Muscle of leg (tissue), 11 donors: Measurements from ENCODE around the gene MCF2L. TPM values are rescaled to one million over a fixed set of nuclear protein-coding genes. Genes with fewer than 3 reads are reported as not detected.
A peak's percentile ranks its signal among the peaks of the same experiment; 100 is the strongest.
"Not testable (repeated sequence)": the region's sequence is repeated elsewhere in the genome, so short reads cannot be mapped to it uniquely, and the experiment has no call there.

Experiments
- DNase-seq: peaks from one replicate; pipeline ENCODE4 v3.0.0; 2013
- H3K27ac ChIP-seq: one replicate; pipeline ENCODE4 v1.5.1; 2013; ENCODE audit warnings: mild to moderate bottlenecking, low read length, control low read depth
- H3K27me3 ChIP-seq: one replicate; pipeline ENCODE4 v1.6.1; 2013; ENCODE audit warnings: low read length; ENCODE audit not compliant: control insufficient read depth, insufficient read depth
- H3K36me3 ChIP-seq: one replicate; pipeline ENCODE4 v1.6.1; 2013; ENCODE audit warnings: low read length; ENCODE audit not compliant: control insufficient read depth, insufficient read depth
- H3K4me1 ChIP-seq: one replicate; pipeline ENCODE4 v1.6.1; 2013; ENCODE audit warnings: low read length; ENCODE audit not compliant: control insufficient read depth, insufficient read depth
- H3K4me3 ChIP-seq: one replicate; pipeline ENCODE4 v1.5.1; 2013; ENCODE audit warnings: low read length, control low read depth
- H3K9me3 ChIP-seq: replicated peaks from 2 replicates; pipeline ENCODE4 v1.6.1; 2013; ENCODE audit warnings: low read depth, low read length; ENCODE audit not compliant: control insufficient read depth
- WGBS: methylation state at CpG from one replicate; pipeline ENCODE4 v1.1.5; 2013; ENCODE audit warnings: missing lambda C conversion rate; ENCODE audit not compliant: insufficient coverage; 5-methylcytosine and 5-hydroxymethylcytosine counted together
- polyA plus RNA-seq, 8 donors: library from polyadenylated mRNA; unstranded; fragments of 120-200 nt; gene quantifications; one replicate each; pipeline versions ENCODE4 v1.2.1 to v1.2.3, GENCODE V29; 2013; ENCODE audit warnings: inconsistent platforms in 1 of 8, low replicate concordance in 1 of 8; ENCODE audit not compliant: insufficient read length in 8 of 8, insufficient read depth in 1 of 8
- total RNA-seq: library from RNA; stranded (reverse); fragments of 120-200 nt; gene quantifications from one replicate; pipeline ENCODE4 v1.2.4, GENCODE V29; 2013

The MCF2L gene
- total and polyA plus RNA-seq, 9 donors, result 15.9 to 27.6 (median 20.1) TPM

DNA sequence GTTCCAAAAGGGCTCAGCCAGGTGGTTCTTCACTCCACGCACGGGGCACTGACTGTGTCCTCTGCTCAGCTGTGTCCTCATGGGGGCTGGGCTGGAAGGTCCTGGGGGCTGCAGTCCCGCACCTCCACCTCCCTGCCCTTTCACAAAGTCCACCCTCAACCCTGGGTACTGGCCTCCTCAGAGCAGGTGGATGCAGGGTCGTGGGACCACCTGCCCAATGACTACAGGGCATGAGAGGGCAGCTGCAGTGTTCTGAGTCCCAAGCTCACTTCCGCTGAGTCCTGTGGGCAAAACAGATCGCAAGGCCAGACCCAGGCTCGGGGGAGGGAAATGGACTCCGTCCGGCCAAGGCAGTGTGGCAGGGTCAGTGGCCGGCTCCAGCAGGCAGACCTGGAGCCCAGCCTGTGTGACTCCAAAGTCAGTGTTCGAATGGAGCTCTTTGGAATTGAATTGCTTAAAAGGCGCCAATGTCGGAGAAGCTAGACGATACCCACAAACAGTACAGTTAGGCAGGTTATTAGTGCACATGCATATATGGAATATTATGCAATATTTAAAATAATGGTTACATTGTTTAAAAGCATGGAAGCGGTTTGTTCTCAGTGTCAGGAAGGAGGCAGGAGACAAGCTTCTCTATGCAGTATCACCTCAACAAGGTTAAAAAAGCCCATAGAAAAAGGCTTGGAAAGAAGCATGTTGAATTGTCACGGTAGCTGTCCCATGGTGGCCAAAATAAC lies 54.8 kb downstream of the MCF2L start:
- peaks cover 4% of the 10 kb centered on the region for H3K27me3 ChIP-seq
- peaks cover 4% of the 10 kb centered on the region for H3K4me1 ChIP-seq
- H3K9me3 ChIP-seq, result no peaks in the 10 kb centered on the region
- 86% methylated on average over 6 of the region's 16 CpGs for WGBS
- H3K36me3 ChIP-seq, result peaks cover 8% of the 10 kb centered on the region
- H3K27ac ChIP-seq, result no peak overlapping the region
- no peak for DNase-seq
- H3K4me3 ChIP-seq, result no peak overlapping the region

DNA sequence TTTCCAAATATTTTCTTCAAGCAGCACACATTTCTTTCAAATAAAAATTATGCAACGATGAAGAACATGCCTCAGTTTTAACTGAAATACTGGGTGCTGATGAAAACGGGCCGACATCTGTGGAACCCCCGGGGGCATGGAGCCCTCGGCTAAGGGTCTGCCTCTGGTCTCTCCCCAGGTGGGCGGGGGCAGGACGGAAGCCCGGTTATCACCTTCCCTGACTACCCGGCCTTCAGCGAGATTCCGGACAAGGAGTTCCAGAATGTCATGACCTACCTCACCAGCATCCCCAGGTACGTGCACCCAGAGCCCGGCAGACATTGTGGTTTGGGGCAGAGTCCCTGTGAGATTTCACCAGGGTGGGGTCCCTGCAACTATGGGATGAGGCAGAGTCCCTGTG lies 55.5 kb downstream of the MCF2L start:
- no peak for DNase-seq
- peaks cover 6% of the 10 kb centered on the region for H3K4me1 ChIP-seq
- H3K9me3 ChIP-seq, result no peaks in the 10 kb centered on the region
- no peak overlapping the region for H3K27ac ChIP-seq
- H3K27me3 ChIP-seq, result peaks cover 4% of the 10 kb centered on the region
- no peak overlapping the region for H3K4me3 ChIP-seq
- 85% methylated on average over 7 of the region's 13 CpGs for WGBS
- peaks cover 3% of the 10 kb centered on the region for H3K36me3 ChIP-seq

GRCh38 chr13:113026391-113026910 lies 57.4 kb downstream of the MCF2L start:
- Histone ChIP-seq H3K9me3 (no peaks in the 10 kb centered on the region), H3K4me3 (no peak overlapping the region), H3K27me3 (peaks cover 4% of the 10 kb centered on the region), H3K4me1 (peaks cover 9% of the 10 kb centered on the region), H3K27ac (no peak overlapping the region), H3K36me3 (no peaks in the 10 kb centered on the region)
- no peak for DNase-seq
- 78% methylated on average over 18 of the region's 21 CpGs for WGBS

- no peak overlapping the region for H3K4me3 ChIP-seq
- H3K4me1 ChIP-seq, result peaks cover 9% of the 10 kb centered on the region
- DNase-seq, result no peak
- WGBS, result 72% methylated on average over 11 of the region's 13 CpGs
- no peaks in the 10 kb centered on the region for H3K9me3 ChIP-seq
- peaks cover 4% of the 10 kb centered on the region for H3K27me3 ChIP-seq
- no peaks in the 10 kb centered on the region for H3K36me3 ChIP-seq
- H3K27ac ChIP-seq, result no peak overlapping the region
Observed at GRCh38 chr13:113027095-113027494, 58.1 kb downstream of the MCF2L start.

DNA sequence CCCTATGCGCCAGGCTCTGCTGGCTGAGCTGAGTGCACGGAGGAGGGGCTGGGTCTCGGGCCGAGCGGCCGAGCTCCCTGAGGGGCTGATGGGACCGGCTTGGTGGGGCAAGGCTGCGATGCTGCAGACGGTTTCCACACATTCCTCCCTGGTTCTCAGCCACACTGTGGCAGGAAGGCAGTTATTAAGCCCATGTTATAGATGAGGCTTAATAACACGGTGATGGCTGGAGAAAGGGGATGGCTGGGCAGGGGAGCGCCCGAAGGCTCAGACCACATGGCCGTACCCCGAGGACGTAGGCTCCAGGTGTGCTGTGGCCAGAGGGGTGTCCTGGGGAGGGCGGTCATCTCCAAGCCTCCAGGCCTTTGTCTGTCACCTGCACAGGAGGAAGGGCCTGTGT lies 58.6 kb downstream of the MCF2L start:
- peaks cover 4% of the 10 kb centered on the region for H3K27me3 ChIP-seq
- WGBS, result 89% methylated on average over 13 of the region's 16 CpGs
- no peaks in the 10 kb centered on the region for H3K36me3 ChIP-seq

GRCh38 chr13:113028336-113029060 lies 59.5 kb downstream of the MCF2L start:
- 88% methylated on average over 8 of the region's 16 CpGs for WGBS
- no peaks in the 10 kb centered on the region for H3K9me3 ChIP-seq
- H3K27ac ChIP-seq, result no peak overlapping the region
- DNase-seq, result no peak
- H3K4me1 ChIP-seq, result peaks cover 9% of the 10 kb centered on the region
- H3K27me3 ChIP-seq, result peaks cover 2% of the 10 kb centered on the region
- no peak overlapping the region for H3K4me3 ChIP-seq
- H3K36me3 ChIP-seq, result no peaks in the 10 kb centered on the region

More for the DNA sequence above, 58.6 kb downstream of the MCF2L start:
- DNase-seq, result no peak
- Histone ChIP-seq H3K9me3 (no peaks in the 10 kb centered on the region), H3K27ac (no peak overlapping the region), H3K4me3 (no peak overlapping the region), H3K4me1 (peaks cover 9% of the 10 kb centered on the region)

- no peak for DNase-seq
- Histone ChIP-seq H3K4me1 (peaks cover 9% of the 10 kb centered on the region), H3K4me3 (no peak overlapping the region), H3K27me3 (peaks cover 2% of the 10 kb centered on the region), H3K9me3 (no peaks in the 10 kb centered on the region), H3K27ac (no peak overlapping the region), H3K36me3 (no peaks in the 10 kb centered on the region)
- WGBS, result 86% methylated on average over 9 of the region's 10 CpGs
Observed at GRCh38 chr13:113029061-113029445, 60.0 kb downstream of the MCF2L start.

DNA sequence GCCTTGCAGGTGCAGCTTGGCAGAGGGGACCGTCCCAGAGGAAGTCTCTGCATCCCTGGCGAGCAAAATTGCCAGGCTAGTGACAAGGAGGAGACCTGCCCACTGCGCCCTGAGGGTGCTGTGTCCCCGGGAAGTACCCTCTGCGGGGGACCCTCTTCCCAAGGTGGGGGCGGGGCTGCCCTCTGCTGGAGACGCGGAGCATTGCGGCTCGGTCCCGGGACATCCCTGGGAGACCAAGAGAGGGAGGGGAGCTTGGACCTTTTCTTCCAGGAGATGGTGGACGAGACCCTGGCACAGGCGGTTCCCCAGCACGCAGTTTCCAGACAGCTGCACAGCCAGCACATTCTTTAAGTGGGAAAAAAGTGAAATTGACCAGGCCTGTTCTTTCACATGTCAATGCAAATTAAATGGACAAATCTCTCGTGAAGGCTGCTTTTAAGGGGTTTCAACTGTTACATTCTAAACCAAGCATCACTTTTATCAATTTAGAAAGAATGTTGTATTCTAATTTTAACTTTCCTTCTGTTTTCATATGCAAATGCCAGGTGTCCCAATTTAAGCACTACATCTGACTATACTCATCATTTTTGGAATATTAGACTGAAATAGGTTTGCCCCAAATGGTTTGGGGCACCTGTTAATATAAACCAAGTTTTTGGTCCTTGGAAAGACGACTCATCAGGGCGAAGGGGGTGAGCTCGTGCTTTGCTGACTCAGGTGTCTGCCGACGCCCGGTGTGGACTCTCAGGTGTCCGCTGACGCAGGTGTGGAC lies 60.7 kb downstream of the MCF2L start:
- Histone ChIP-seq H3K36me3 (no peaks in the 10 kb centered on the region), H3K4me1 (peaks cover 9% of the 10 kb centered on the region), H3K4me3 (no peak overlapping the region), H3K27me3 (peaks cover 2% of the 10 kb centered on the region), H3K27ac (no peak overlapping the region), H3K9me3 (no peaks in the 10 kb centered on the region)
- WGBS, result 42% methylated on average over 18 of the region's 23 CpGs
- peak; percentile 42 for DNase-seq

GRCh38 chr13:113030259-113030640 lies 61.2 kb downstream of the MCF2L start:
- DNase-seq, H3K4me1 ChIP-seq, H3K36me3 ChIP-seq, H3K27ac ChIP-seq, H3K9me3 ChIP-seq, H3K4me3 ChIP-seq, H3K27me3 ChIP-seq: not testable (repeated sequence)
- WGBS, result 87% methylated on average over 37 of the region's 38 CpGs

GRCh38 chr13:113031465-113031864 lies 62.5 kb downstream of the MCF2L start:
- WGBS, result 46% methylated on average over 4 of the region's 7 CpGs
- Histone ChIP-seq H3K9me3 (no peaks in the 10 kb centered on the region), H3K36me3 (no peaks in the 10 kb centered on the region), H3K4me3 (no peak overlapping the region), H3K27ac (no peak overlapping the region), H3K27me3 (no peaks in the 10 kb centered on the region), H3K4me1 (peaks cover 13% of the 10 kb centered on the region)
- DNase-seq, result peak; percentile 61
